ENCODE measurements around the gene SMO.
"Not testable (repeated sequence)": the region's sequence is repeated elsewhere in the genome, so short reads cannot be mapped to it uniquely, and the experiment has no call there.

Gene SMO

GRCh38 chr7:129170441-129171021, 17.9 kb upstream of the SMO start:
- DNase-seq = no peak

- not testable (repeated sequence) for DNase-seq
These were observed 14.6 kb upstream of the SMO start for GRCh38 chr7:129173861-129174260.

GRCh38 chr7:129176916-129177710, 11.3 kb upstream of the SMO start:
- DNase-seq = no peak

GRCh38 chr7:129184981-129185670, 3.3 kb upstream of the SMO start:
- DNase-seq = no peak

- no peak for DNase-seq
These were observed 1.6 kb upstream of the SMO start for GRCh38 chr7:129186749-129187260.

- no peak for DNase-seq
These were observed 607 bp upstream of the SMO start for GRCh38 chr7:129187681-129188371.

- no peak for DNase-seq
These were observed 643 bp downstream of the SMO start for GRCh38 chr7:129188892-129189660.

- no peak for DNase-seq
These were observed 1.4 kb downstream of the SMO start for GRCh38 chr7:129189661-129190310.

- DNase-seq = no peak
These were observed 2.8 kb downstream of the SMO start for GRCh38 chr7:129191272-129191671.

- no peak for DNase-seq
These were observed 5.5 kb downstream of the SMO start for GRCh38 chr7:129193892-129194291.

- DNase-seq = no peak
These were observed 9.3 kb downstream of the SMO start for GRCh38 chr7:129197771-129198170.

- DNase-seq = no peak
These were observed 11.0 kb downstream of the SMO start for GRCh38 chr7:129199406-129199805.

- no peak for DNase-seq
These were observed 13.8 kb downstream of the SMO start for GRCh38 chr7:129202058-129202777.

- no peak for DNase-seq
These were observed 14.8 kb downstream of the SMO start for GRCh38 chr7:129203050-129203741.

GRCh38 chr7:129205126-129205818, 16.8 kb downstream of the SMO start:
- no peak for DNase-seq

- no peak for DNase-seq
These were observed 17.8 kb downstream of the SMO start for GRCh38 chr7:129205987-129206785.

GRCh38 chr7:129208667-129209066, 20.2 kb downstream of the SMO start:
- no peak for DNase-seq

- DNase-seq = no peak
These were observed 20.9 kb downstream of the SMO start for GRCh38 chr7:129209067-129209926.
